ENCODE data around the gene F2RL3. TPM values are rescaled to one million over a fixed set of nuclear protein-coding genes. Genes with fewer than 3 reads are reported as not detected.

Gene F2RL3
- total RNA-seq, 4 donors from 2014 or later, result 2.2 to 9.4 (median 6.3) TPM

GRCh38 chr19:16903347-16903746, 14.5 kb downstream of the F2RL3 start:
- ATAC-seq, result no peak
- Histone ChIP-seq H3K4me3 (no peak overlapping the region), H3K27ac (no peak overlapping the region), H3K9me3 (no peaks in the 10 kb centered on the region), H3K36me3 (no peaks in the 10 kb centered on the region), H3K27me3 (no peaks in the 10 kb centered on the region), H3K4me1 (no peaks in the 10 kb centered on the region)
- no peak for DNase-seq
- no peak for TF ChIP-seq POLR2A (IDR thresholded peaks at IDR 0.05)
- TF ChIP-seq CTCF (IDR thresholded peaks at IDR 0.05 in 4 of 5, conservative IDR thresholded peaks at IDR 0.05 in 1 of 5), result no peak
- intact Hi-C loops (cut with DNase I; ENCODE audit: low total_unique reads) (no loop called here), in situ Hi-C loops (cut with MboI; ENCODE audit: low sequenced_read_pairs in 4 of 4) (no loop called here)

DNA sequence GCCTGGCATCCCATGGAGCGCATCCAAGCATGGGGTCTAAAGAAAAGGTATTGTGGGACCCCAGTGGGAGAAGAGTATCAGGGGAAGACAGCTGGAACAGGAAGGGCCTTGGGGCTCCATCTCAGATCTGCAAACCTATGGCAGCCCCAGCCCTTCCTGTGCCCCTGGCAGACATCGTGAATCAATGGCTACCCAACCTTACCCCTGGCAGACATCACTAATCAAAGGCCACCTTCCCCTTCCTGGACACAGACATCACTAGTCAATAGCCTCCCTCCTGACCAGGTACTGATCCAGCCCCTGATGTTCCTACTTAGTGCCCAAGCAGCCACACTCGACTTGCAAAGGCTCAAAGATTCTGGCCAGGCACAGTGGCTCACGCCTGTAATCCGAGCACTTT, 15.8 kb downstream of the F2RL3 start:
- H3K36me3 ChIP-seq, result no peaks in the 10 kb centered on the region
- ATAC-seq (no peak), DNase-seq (no peak)
- no peak overlapping the region for H3K27ac ChIP-seq
- no peaks in the 10 kb centered on the region for H3K9me3 ChIP-seq
- no peaks in the 10 kb centered on the region for H3K4me1 ChIP-seq
- no peak overlapping the region for H3K4me3 ChIP-seq
- intact Hi-C loops (cut with DNase I; ENCODE audit: low total_unique reads) (no loop called here), in situ Hi-C loops (cut with MboI; ENCODE audit: low sequenced_read_pairs in 4 of 4) (no loop called here)
- TF ChIP-seq CTCF (IDR thresholded peaks at IDR 0.05 in 4 of 5, conservative IDR thresholded peaks at IDR 0.05 in 1 of 5) (no peak), POLR2A (IDR thresholded peaks at IDR 0.05) (no peak)
- no peaks in the 10 kb centered on the region for H3K27me3 ChIP-seq

- DNase-seq (no peak), ATAC-seq (no peak)
- in situ Hi-C loops (cut with MboI; ENCODE audit: low sequenced_read_pairs in 4 of 4), result no loop called here
- intact Hi-C loops (cut with DNase I; ENCODE audit: low total_unique reads), result no loop called here
- H3K4me3 ChIP-seq, result no peak overlapping the region
- no peak for TF ChIP-seq CTCF (IDR thresholded peaks at IDR 0.05 in 4 of 5, conservative IDR thresholded peaks at IDR 0.05 in 1 of 5)
- TF ChIP-seq POLR2A (IDR thresholded peaks at IDR 0.05), result no peak
- no peaks in the 10 kb centered on the region for H3K27me3 ChIP-seq
- no peak overlapping the region for H3K27ac ChIP-seq
- H3K4me1 ChIP-seq, result no peaks in the 10 kb centered on the region
- no peaks in the 10 kb centered on the region for H3K36me3 ChIP-seq
- H3K9me3 ChIP-seq, result peaks cover 0 to 4% (median 3%) of the 10 kb centered on the region in 3 donors
Observed at GRCh38 chr19:16908759-16909158, 20.0 kb downstream of the F2RL3 start.

DNA sequence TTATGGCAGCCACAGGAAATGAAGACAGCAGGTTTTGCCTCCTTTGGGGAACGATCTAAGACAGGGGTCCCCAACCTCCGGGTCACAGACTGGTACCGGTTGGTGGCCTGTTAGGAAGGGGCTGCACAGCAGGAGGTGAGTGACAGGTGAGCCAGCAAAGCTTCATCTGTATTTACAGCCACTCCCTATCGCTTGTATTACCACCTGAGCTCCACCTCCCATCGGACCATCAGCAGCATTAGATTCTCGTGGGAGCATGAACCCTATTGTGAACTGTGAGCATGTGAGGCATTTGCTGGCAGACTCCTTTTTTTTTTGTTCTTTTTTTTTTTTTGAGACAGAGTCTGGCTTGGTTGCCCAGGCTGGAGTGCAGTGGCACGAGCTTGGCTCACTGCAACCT, 22.2 kb downstream of the F2RL3 start:
- Histone ChIP-seq H3K27me3 (no peaks in the 10 kb centered on the region), H3K4me3 (no peak overlapping the region), H3K36me3 (no peaks in the 10 kb centered on the region), H3K27ac (no peak overlapping the region), H3K9me3 (peaks cover 0 to 4% (median 3%) of the 10 kb centered on the region in 3 donors), H3K4me1 (no peaks in the 10 kb centered on the region)
- in situ Hi-C loops (cut with MboI; ENCODE audit: low sequenced_read_pairs in 4 of 4), result no loop called here
- DNase-seq (no peak), ATAC-seq (no peak)
- intact Hi-C loops (cut with DNase I; ENCODE audit: low total_unique reads), result no loop called here
- TF ChIP-seq CTCF (IDR thresholded peaks at IDR 0.05 in 4 of 5, conservative IDR thresholded peaks at IDR 0.05 in 1 of 5) (no peak), POLR2A (IDR thresholded peaks at IDR 0.05) (no peak)

- in situ Hi-C loops (cut with MboI; ENCODE audit: low sequenced_read_pairs in 4 of 4), result no loop called here
- H3K9me3 ChIP-seq, result peaks cover 0 to 4% (median 3%) of the 10 kb centered on the region in 3 donors
- ATAC-seq, result no peak
- intact Hi-C loops (cut with DNase I; ENCODE audit: low total_unique reads), result no loop called here
- DNase-seq, result no peak
- no peaks in the 10 kb centered on the region for H3K36me3 ChIP-seq
- H3K4me3 ChIP-seq, result no peak overlapping the region
- H3K27ac ChIP-seq, result no peak overlapping the region
- no peaks in the 10 kb centered on the region for H3K27me3 ChIP-seq
- no peaks in the 10 kb centered on the region for H3K4me1 ChIP-seq
- TF ChIP-seq POLR2A (IDR thresholded peaks at IDR 0.05) (no peak), CTCF (IDR thresholded peaks at IDR 0.05 in 4 of 5, conservative IDR thresholded peaks at IDR 0.05 in 1 of 5) (no peak)
Observed at GRCh38 chr19:16912780-16913179, 24.0 kb downstream of the F2RL3 start.
